Caco-2 (cell line): ENCODE data around the gene FGD2. TPM values are rescaled to one million over a fixed set of nuclear protein-coding genes. Genes with fewer than 3 reads are reported as not detected.

Source experiments
- BruUV-seq: library from RNA; stranded (reverse); fragments of 400-500 nt; replicated peaks from 2 replicates; lab custom pipeline; 2021; lab: Mats Ljungman, UMichigan
- CTCF ChIA-PET: fragments of 300-600 bp; sonication (Branson Sonifier 250); formaldehyde crosslinking; loops from one replicate; lab custom pipeline; 2022; ENCODE audit warnings: antibody characterized with exemption; lab: Charles Lee
- POLR2A ChIA-PET: fragments of 300-600 bp; sonication (Branson Sonifier 250); formaldehyde crosslinking; loops from one replicate; lab custom pipeline; 2022; ENCODE audit warnings: antibody characterized with exemption; lab: Charles Lee
- DNase-seq, 2 experiments: peaks; one replicate each; pipeline versions ENCODE4 v3.0.0 to v3.0.0-alpha.2; 2020 to 2022
- H3K27me3 ChIP-seq: replicated peaks from 2 replicates; pipeline ENCODE4 v1.6.0; 2011; ENCODE audit warnings: low read length; ENCODE audit not compliant: control insufficient read depth, insufficient read depth
- H3K36me3 ChIP-seq: 2 replicates; pipeline ENCODE4 v1.5.1; 2011; ENCODE audit warnings: low read length; ENCODE audit not compliant: control insufficient read depth, insufficient read depth
- H3K4me1 ChIP-seq: fragments of 250-450 bp; sonication (Bioruptor Pico); 2 replicates; pipeline ENCODE4 v1.5.1; 2020; ENCODE audit warnings: mild to moderate bottlenecking
- H3K4me3 ChIP-seq: 2 replicates; pipeline ENCODE4 v1.5.1; 2011; ENCODE audit warnings: low read depth, mild to moderate bottlenecking, control low read depth, low read length
- H3K9me3 ChIP-seq: fragments of 250-450 bp; sonication (Bioruptor Pico); 2 replicates; pipeline ENCODE4 v1.5.1; 2020; ENCODE audit warnings: mild to moderate bottlenecking, moderate library complexity
- H3K27ac Mint-ChIP-seq: one replicate; pipeline ENCODE4 v1.8.0; 2022; ENCODE audit warnings: mixed read lengths; ENCODE audit not compliant: unreplicated experiment
- H3K27me3 Mint-ChIP-seq: one replicate; pipeline ENCODE4 v1.8.0; 2022; ENCODE audit warnings: mixed read lengths; ENCODE audit not compliant: insufficient read depth, unreplicated experiment
- H3K36me3 Mint-ChIP-seq: one replicate; pipeline ENCODE4 v1.8.0; 2022; ENCODE audit warnings: mild to moderate bottlenecking, mixed read lengths; ENCODE audit not compliant: insufficient read depth, unreplicated experiment
- H3K4me1 Mint-ChIP-seq: one replicate; pipeline ENCODE4 v1.8.0; 2022; ENCODE audit warnings: low read depth, mixed read lengths; ENCODE audit not compliant: unreplicated experiment
- H3K4me3 Mint-ChIP-seq: one replicate; pipeline ENCODE4 v1.8.0; 2022; ENCODE audit warnings: mild to moderate bottlenecking, moderate library complexity, mixed read lengths; ENCODE audit not compliant: unreplicated experiment
- H3K9me3 Mint-ChIP-seq: one replicate; pipeline ENCODE4 v1.8.0; 2022; ENCODE audit warnings: mixed read lengths; ENCODE audit not compliant: unreplicated experiment
- intact Hi-C: fragments of 100-400 bp; cut with micrococcal nuclease; formaldehyde crosslinking; loops from one replicate; pipeline ENCODE4 v1.10.0; 2022; ENCODE audit not compliant: unreplicated experiment
- total RNA-seq: library from RNA; stranded (reverse); gene quantifications from 2 replicates; pipeline ENCODE4 v1.2.3, GENCODE V29; 2022
- TF ChIP-seq, protein P1 (sequence below), 2 experiments: fragments of 200-600 bp in 1 of 2; IDR thresholded peaks; 1 replicate in 1 of 2; 2 replicates in 1 of 2; pipeline versions ENCODE4 v1.5.1 to v1.8.0; 2011 to 2022; ENCODE audit warnings: antibody characterized with exemption in 1 of 2, control low read depth in 1 of 2, inconsistent platforms in 1 of 2, low read depth in 1 of 2, low read length in 1 of 2, mild to moderate bottlenecking in 1 of 2, moderate library complexity in 1 of 2; ENCODE audit not compliant: insufficient read depth in 1 of 2, severe bottlenecking in 1 of 2, unreplicated experiment in 1 of 2

Gene FGD2
- total RNA-seq, 1 experiment from 2014 or later, result not detected

DNA sequence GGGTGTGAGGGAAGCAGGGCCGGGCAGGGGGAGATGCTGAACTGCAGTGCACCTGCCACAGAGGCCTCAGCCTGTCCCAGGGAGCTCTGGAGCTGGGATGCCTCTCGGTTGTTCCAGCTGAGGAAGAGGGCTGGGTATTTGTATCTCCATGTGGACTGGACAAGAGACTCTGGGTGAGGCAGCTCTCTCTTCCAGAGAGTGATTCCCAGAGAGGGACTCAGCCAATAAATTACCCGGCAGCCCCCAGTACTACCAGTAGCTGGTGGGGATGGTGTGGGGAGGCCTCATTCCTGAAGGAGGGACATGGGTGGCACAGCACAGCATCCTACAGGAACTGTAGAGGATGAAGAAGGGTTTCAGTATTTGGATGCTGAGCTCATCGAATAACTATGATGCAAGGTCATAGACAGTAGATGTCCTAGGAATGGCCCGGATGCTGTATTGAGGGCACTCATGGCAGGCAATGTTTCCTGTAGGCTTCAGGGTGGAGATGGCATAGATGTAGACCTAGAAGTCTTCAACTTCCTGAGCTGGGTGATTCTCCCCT, 1.4 kb downstream of the FGD2 start:
- no TSS peak for BruUV-seq
- no peak for DNase-seq
- no peaks in the 10 kb centered on the region for H3K9me3 Mint-ChIP-seq
- no peaks in the 10 kb centered on the region for H3K27me3 ChIP-seq
- H3K4me1 ChIP-seq, result no peaks in the 10 kb centered on the region
- no peaks in the 10 kb centered on the region for H3K36me3 Mint-ChIP-seq
- no peak overlapping the region for H3K27ac Mint-ChIP-seq
- H3K9me3 ChIP-seq, result no peaks in the 10 kb centered on the region
- intact Hi-C loops, result no loop called here
- ChIA-PET POLR2A (no interaction called here), CTCF (interaction anchor here (0.6 to 1.4 kb wide), 4 partner anchors 11 to 203 kb away, joined by 3 to 4 read pairs (median 3); partner anchors contain the start of gene MTCH1)
- TF ChIP-seq, protein P1, sequence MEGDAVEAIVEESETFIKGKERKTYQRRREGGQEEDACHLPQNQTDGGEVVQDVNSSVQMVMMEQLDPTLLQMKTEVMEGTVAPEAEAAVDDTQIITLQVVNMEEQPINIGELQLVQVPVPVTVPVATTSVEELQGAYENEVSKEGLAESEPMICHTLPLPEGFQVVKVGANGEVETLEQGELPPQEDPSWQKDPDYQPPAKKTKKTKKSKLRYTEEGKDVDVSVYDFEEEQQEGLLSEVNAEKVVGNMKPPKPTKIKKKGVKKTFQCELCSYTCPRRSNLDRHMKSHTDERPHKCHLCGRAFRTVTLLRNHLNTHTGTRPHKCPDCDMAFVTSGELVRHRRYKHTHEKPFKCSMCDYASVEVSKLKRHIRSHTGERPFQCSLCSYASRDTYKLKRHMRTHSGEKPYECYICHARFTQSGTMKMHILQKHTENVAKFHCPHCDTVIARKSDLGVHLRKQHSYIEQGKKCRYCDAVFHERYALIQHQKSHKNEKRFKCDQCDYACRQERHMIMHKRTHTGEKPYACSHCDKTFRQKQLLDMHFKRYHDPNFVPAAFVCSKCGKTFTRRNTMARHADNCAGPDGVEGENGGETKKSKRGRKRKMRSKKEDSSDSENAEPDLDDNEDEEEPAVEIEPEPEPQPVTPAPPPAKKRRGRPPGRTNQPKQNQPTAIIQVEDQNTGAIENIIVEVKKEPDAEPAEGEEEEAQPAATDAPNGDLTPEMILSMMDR (IDR thresholded peaks at IDR 0.05; ENCODE audit: insufficient read depth in 1 of 2, low read depth in 1 of 2, low read length in 1 of 2, severe bottlenecking in 1 of 2, unreplicated experiment in 1 of 2), result no peak
- H3K4me3 ChIP-seq, result no peak overlapping the region
- no peaks in the 10 kb centered on the region for H3K4me1 Mint-ChIP-seq
- H3K36me3 ChIP-seq, result no peaks in the 10 kb centered on the region
- no peak overlapping the region for H3K4me3 Mint-ChIP-seq
- no peaks in the 10 kb centered on the region for H3K27me3 Mint-ChIP-seq

DNA sequence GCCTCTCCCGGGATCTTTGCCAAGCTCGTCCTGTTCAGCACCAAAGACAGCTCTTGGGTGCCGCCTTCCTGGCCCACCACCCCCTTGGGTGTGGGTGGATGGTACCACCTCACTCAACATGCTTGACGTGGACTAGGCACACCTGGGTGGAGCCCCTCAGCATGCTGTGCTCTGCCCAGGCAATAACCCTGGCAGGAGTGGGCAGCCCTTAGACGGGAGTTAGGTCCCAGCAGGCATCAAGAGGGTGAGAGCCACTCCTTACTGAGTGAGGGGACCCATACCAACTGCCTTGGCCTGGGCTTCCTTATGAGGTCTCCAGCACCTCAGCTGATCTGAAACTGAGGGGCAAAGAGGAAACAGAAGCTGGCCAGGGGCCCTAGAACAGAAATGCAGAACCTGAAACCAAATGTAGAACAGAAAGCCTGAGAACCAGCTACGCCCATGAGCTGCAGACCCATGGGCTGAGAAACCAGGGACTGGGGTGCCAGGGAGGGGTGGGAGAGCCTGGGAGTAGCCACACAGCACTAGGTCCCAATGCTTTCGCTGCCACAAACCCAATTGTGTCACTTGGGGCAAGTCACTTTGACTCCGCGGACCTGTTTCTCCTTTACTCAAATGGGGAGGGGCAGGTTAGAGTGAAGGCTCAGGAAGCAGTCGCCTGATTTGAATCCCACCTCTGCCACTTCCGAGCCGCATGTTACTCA, 2.0 kb downstream of the FGD2 start:
- H3K4me1 Mint-ChIP-seq, result no peaks in the 10 kb centered on the region
- DNase-seq, result no peak
- H3K27ac Mint-ChIP-seq, result no peak overlapping the region
- ChIA-PET CTCF (interaction anchor here (0.6 to 1.4 kb wide), 3 partner anchors 11 to 83 kb away, joined by 3 to 4 read pairs (median 3); partner anchors contain the start of gene MTCH1), POLR2A (no interaction called here)
- Histone ChIP-seq H3K4me3 (no peak overlapping the region), H3K4me1 (no peaks in the 10 kb centered on the region), H3K36me3 (no peaks in the 10 kb centered on the region), H3K27me3 (no peaks in the 10 kb centered on the region), H3K9me3 (no peaks in the 10 kb centered on the region)
- TF ChIP-seq, protein P1 (IDR thresholded peaks at IDR 0.05; ENCODE audit: insufficient read depth in 1 of 2, low read depth in 1 of 2, low read length in 1 of 2, severe bottlenecking in 1 of 2, unreplicated experiment in 1 of 2), result no peak
- H3K27me3 Mint-ChIP-seq, result no peaks in the 10 kb centered on the region
- intact Hi-C loops, result no loop called here
- BruUV-seq, result no TSS peak
- no peaks in the 10 kb centered on the region for H3K9me3 Mint-ChIP-seq
- no peak overlapping the region for H3K4me3 Mint-ChIP-seq
- H3K36me3 Mint-ChIP-seq, result no peaks in the 10 kb centered on the region

- no TSS peak for BruUV-seq
- Mint-ChIP-seq H3K4me3 (no peak overlapping the region), H3K27me3 (no peaks in the 10 kb centered on the region), H3K36me3 (no peaks in the 10 kb centered on the region), H3K9me3 (no peaks in the 10 kb centered on the region), H3K4me1 (no peaks in the 10 kb centered on the region), H3K27ac (no peak overlapping the region)
- POLR2A ChIA-PET, result no interaction called here
- H3K4me1 ChIP-seq, result no peaks in the 10 kb centered on the region
- CTCF ChIA-PET, result no interaction called here
- H3K36me3 ChIP-seq, result no peaks in the 10 kb centered on the region
- no peaks in the 10 kb centered on the region for H3K9me3 ChIP-seq
- H3K27me3 ChIP-seq, result no peaks in the 10 kb centered on the region
- TF ChIP-seq, protein P1 (IDR thresholded peaks at IDR 0.05; ENCODE audit: insufficient read depth in 1 of 2, low read depth in 1 of 2, low read length in 1 of 2, severe bottlenecking in 1 of 2, unreplicated experiment in 1 of 2), result no peak
- DNase-seq, result no peak
- H3K4me3 ChIP-seq, result no peak overlapping the region
- intact Hi-C loops, result no loop called here
Measured at GRCh38 chr6:37008484-37009465, 3.3 kb downstream of the FGD2 start.
